Mucosa of descending colon (tissue), 3 donors: ENCODE measurements around the gene CHST14. TPM values are rescaled to one million over a fixed set of nuclear protein-coding genes. Genes with fewer than 3 reads are reported as not detected.

Experiments used
- ATAC-seq: fragments of 200-7000 bp; cut with Tn5 transposase; one replicate; pipeline ENCODE4 v1.9.1; 2020; ENCODE audit warnings: mild to moderate bottlenecking, moderate library complexity
- DNase-seq, 3 donors: peaks; one replicate each; pipeline ENCODE4 v3.0.0-alpha.2; 2020
- H3K36me3 ChIP-seq: fragments of 200-600 bp; one replicate; pipeline ENCODE4 v1.8.0; 2021; ENCODE audit warnings: low read depth, mild to moderate bottlenecking
- H3K4me1 ChIP-seq: fragments of 200-600 bp; one replicate; pipeline ENCODE4 v1.8.0; 2021; ENCODE audit warnings: low read depth, mild to moderate bottlenecking
- H3K4me3 ChIP-seq: fragments of 200-600 bp; one replicate; pipeline ENCODE4 v1.8.0; 2021; ENCODE audit warnings: mild to moderate bottlenecking
- H3K9me3 ChIP-seq: fragments of 200-600 bp; one replicate; pipeline ENCODE4 v1.8.0; 2021; ENCODE audit warnings: mild to moderate bottlenecking
- intact Hi-C, 2 donors: fragments of 100-400 bp; cut with DNase I in 1 of 2; cut with micrococcal nuclease in 1 of 2; formaldehyde crosslinking; loops; one replicate each; pipeline versions ENCODE4 v1.11.0 to v1.11.1; 2022; cut with DNase I, micrococcal nuclease
- total RNA-seq, 3 donors: library from RNA; stranded (reverse); fragmentation: NEBNext Ultra II Directional in 2 of 3; extraction: Animal tissue kit (Norgen Biotek cat#: 25700) in 2 of 3; gene quantifications; one replicate each; pipeline versions ENCODE4 v1.2.1 to v1.2.4, GENCODE V29; 2021 to 2023
- TF ChIP-seq, protein P1 (sequence below): fragments of 200-600 bp; IDR thresholded peaks from one replicate; pipeline ENCODE4 v1.8.0; 2022; ENCODE audit warnings: antibody characterized with exemption, mild to moderate bottlenecking
- donor health status: DM: no; HTN: no; CAD: no; lungs with moderate emphysema.
- donor health status: DM: no; HTN: no; CAD: no.
- donor health status: DM: no; HTN: yes; CAD: no.

The CHST14 gene
- total RNA-seq, 3 donors from 2014 or later: 3.5 to 10.5 (median 4.8) TPM

DNA sequence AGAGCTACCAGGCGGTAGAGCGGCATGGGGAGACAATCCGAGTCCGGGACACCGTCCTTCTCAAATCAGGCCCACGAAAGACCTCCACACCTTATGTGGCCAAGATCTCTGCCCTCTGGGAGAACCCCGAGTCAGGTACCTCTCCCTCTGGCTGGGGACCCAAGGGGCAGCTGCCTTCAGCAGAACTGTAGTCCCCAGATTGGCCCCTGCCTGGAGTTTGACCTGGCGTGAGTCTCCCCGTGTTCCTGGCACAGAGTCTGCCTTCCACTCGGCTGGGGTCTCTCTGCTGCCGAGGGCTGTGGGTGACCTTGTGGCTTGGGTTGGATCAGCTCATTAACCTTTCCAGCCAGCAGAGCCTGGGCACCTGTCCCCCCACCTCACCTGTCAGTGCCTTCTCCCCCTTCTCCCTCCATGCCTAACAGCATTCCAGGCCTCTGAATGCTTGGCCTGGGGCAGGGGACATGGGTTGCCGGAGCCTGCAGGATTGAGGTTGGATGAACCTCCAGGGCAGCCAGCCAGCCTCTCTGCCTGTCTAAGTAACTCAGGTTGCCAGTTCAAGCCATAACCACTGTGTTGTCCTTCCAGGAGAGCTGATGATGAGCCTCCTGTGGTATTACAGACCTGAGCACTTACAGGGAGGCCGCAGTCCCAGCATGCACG is 6.8 kb upstream of the CHST14 start:
- intact Hi-C loops: no loop called here
- H3K4me1 ChIP-seq: peaks cover 3% of the 10 kb centered on the region
- H3K4me3 ChIP-seq: no peak overlapping the region
- ATAC-seq (no peak), DNase-seq (no peak)
- TF ChIP-seq, protein P1, sequence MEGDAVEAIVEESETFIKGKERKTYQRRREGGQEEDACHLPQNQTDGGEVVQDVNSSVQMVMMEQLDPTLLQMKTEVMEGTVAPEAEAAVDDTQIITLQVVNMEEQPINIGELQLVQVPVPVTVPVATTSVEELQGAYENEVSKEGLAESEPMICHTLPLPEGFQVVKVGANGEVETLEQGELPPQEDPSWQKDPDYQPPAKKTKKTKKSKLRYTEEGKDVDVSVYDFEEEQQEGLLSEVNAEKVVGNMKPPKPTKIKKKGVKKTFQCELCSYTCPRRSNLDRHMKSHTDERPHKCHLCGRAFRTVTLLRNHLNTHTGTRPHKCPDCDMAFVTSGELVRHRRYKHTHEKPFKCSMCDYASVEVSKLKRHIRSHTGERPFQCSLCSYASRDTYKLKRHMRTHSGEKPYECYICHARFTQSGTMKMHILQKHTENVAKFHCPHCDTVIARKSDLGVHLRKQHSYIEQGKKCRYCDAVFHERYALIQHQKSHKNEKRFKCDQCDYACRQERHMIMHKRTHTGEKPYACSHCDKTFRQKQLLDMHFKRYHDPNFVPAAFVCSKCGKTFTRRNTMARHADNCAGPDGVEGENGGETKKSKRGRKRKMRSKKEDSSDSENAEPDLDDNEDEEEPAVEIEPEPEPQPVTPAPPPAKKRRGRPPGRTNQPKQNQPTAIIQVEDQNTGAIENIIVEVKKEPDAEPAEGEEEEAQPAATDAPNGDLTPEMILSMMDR: no peak
- H3K9me3 ChIP-seq: no peaks in the 10 kb centered on the region
- H3K36me3 ChIP-seq: no peaks in the 10 kb centered on the region

DNA sequence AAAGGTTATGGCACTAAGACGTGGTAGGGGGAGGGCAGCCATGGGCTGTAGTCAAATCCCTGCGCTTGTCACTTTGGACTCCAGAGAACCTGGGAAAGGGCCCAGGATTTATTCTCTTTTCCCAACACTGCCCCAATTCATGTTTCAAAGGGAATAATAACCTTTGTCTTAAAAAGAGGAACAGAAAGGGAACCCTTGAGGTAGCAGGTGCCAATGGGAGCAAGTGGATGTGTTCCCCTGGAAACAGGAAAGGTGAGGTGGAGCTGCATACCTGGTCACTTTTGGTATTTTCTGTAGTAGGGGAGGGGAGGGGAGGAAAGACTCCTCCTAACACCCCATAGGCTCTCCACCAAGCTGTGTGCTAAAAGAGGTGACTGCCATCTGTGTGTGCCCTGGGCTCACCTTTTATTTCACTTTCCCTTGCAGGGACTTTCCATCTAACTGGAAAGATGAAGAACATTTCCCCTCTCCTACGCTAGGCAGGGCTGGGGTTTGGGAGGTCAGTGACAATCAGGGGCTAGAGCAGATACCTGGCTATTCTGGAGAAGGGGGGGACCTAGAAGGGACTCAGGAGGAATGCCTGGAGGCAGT is 6.1 kb upstream of the CHST14 start:
- Histone ChIP-seq H3K36me3 (no peaks in the 10 kb centered on the region), H3K4me3 (no peak overlapping the region), H3K4me1 (peaks cover 3% of the 10 kb centered on the region), H3K9me3 (no peaks in the 10 kb centered on the region)
- DNase-seq: no peak
- TF ChIP-seq, protein P1: no peak
- intact Hi-C loops: no loop called here
- no peak for ATAC-seq

DNA sequence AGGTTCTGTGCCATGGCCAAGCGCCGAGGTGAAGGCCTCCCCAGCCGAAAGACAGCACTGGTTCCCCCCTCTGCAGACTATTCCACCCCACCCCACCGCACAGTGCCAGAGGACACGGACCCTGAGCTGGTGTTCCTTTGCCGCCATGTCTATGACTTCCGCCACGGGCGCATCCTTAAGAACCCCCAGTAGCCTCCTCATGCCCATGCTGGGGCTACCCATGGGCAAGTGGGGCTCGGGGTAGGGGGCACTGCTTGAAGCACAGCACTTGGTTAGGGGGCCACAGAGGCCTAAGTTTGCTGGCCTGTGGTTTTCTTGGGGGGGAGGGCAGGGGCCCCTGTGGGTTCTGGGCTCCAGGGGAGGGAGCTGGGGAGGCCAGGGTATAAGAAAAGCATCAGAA is 4.8 kb upstream of the CHST14 start:
- TF ChIP-seq, protein P1: no peak
- no peak for DNase-seq
- no peak for ATAC-seq
- Histone ChIP-seq H3K36me3 (no peaks in the 10 kb centered on the region), H3K9me3 (no peaks in the 10 kb centered on the region), H3K4me1 (peaks cover 9% of the 10 kb centered on the region), H3K4me3 (no peak overlapping the region)
- intact Hi-C loops: no loop called here

DNA sequence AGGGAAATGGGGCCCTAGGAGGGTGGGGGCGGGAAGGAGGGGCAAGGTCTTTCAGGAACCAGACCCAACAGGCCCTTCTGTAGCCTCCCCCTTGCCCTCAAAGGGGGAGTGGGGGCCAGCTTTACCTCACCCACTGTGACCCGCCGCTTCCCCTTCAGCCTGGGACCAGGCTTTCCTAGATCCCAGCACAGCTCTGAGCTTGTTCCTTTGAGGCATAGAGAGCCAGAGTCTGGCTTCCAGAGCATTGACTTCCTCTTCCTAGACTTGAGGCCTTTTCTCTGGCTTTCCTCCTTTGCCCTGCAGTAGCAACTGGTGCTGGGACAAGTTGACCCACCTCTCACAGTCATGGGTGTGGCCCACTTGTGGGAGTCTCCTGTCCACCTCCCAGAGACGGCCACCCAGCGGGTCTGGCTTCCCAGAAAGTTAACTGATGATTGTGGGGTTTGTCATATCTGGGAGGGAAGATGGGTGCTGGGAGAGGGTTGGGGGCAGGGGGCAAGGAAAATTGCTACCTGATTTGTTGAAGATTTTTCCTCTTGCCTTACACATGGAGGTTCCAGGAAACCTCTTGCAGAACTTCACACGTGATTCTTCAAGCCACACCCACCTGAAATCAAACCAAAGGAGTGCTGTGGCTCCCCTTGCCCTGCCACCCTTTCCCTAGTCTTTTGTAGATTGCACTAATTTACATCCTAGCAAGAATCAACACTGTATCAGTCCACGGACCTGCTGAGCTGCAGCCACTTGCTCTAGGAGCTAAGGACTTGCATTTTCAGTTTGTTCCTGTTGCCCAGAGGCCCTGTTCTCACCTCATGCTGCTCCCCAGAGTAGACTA is 4.1 kb upstream of the CHST14 start:
- Histone ChIP-seq H3K9me3 (no peaks in the 10 kb centered on the region), H3K4me1 (peaks cover 9% of the 10 kb centered on the region), H3K4me3 (no peak overlapping the region), H3K36me3 (no peaks in the 10 kb centered on the region)
- TF ChIP-seq, protein P1: no peak
- intact Hi-C loops: no loop called here
- peak in 1 of 3 donors; percentile 24 for DNase-seq
- ATAC-seq: peak; percentile 3

DNA sequence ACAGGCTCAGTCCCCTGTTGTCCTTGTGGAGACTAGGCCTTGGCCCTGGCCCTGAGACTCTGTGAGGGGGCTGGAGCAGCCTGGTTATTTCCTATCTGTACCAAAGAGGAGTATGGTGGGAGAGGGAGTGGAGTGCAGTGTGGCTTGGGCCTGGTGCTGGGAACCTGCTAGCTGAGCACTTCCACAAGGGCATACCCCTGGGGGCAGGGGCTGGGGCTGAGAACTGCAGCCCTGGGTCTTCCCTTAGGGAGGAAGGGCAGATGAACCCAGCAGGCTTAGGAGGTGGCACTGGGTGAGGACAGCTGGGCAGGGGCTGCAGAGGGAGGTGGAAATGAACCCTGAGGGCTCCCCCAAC is 3.5 kb upstream of the CHST14 start:
- H3K9me3 ChIP-seq: no peaks in the 10 kb centered on the region
- ATAC-seq: no peak
- intact Hi-C loops: no loop called here
- no peak for DNase-seq
- H3K36me3 ChIP-seq: no peaks in the 10 kb centered on the region
- TF ChIP-seq, protein P1: no peak
- peaks cover 9% of the 10 kb centered on the region for H3K4me1 ChIP-seq
- H3K4me3 ChIP-seq: no peak overlapping the region
